Activated CD4-positive, alpha-beta memory T cell treated with anti-CD3 and anti-CD28 coated beads, Interleukin-2, amount 10 ng/mL, durations not matched to agents 7 days and 5 days (primary cell): ENCODE measurements around the gene PSMB4. TPM values are rescaled to one million over a fixed set of nuclear protein-coding genes. Genes with fewer than 3 reads are reported as not detected.
"Not testable (repeated sequence)": the region's sequence is repeated elsewhere in the genome, so short reads cannot be mapped to it uniquely, and the experiment has no call there.

Experiments used
- CTCF ChIA-PET: fragments of 350-600 bp; sonication (Branson Sonifier 250); formaldehyde crosslinking; loops from one replicate; lab custom pipeline; 2021; ENCODE audit warnings: antibody characterized with exemption, inconsistent platforms; lab: Charles Lee
- POLR2A ChIA-PET: fragments of 350-600 bp; sonication (Branson Sonifier 250); formaldehyde crosslinking; loops from one replicate; lab custom pipeline; 2021; ENCODE audit warnings: antibody characterized with exemption; lab: Charles Lee
- DNase-seq: peaks from one replicate; pipeline ENCODE4 v3.0.0-alpha.2; 2020
- H3K27ac Mint-ChIP-seq: one replicate; pipeline ENCODE4 v1.8.0; 2021; ENCODE audit warnings: mild to moderate bottlenecking, mixed read lengths
- H3K27me3 Mint-ChIP-seq: one replicate; pipeline ENCODE4 v1.8.0; 2021; ENCODE audit warnings: mixed read lengths
- H3K36me3 Mint-ChIP-seq: one replicate; pipeline ENCODE4 v1.8.0; 2021; ENCODE audit warnings: low read depth, mixed read lengths
- H3K4me1 Mint-ChIP-seq: one replicate; pipeline ENCODE4 v1.8.0; 2021; ENCODE audit warnings: mixed read lengths
- H3K4me3 Mint-ChIP-seq: one replicate; pipeline ENCODE4 v1.8.0; 2021; ENCODE audit warnings: mild to moderate bottlenecking, mixed read lengths
- H3K9me3 Mint-ChIP-seq: one replicate; pipeline ENCODE4 v1.8.0; 2021; ENCODE audit warnings: mixed read lengths
- total RNA-seq, 2 experiments: library from RNA; stranded (reverse); gene quantifications; one replicate each; pipeline ENCODE4 v1.2.3, GENCODE V29; 2021

Gene PSMB4
- 100 to 1,000 TPM; 280 to 282 TPM for total RNA-seq

DNA sequence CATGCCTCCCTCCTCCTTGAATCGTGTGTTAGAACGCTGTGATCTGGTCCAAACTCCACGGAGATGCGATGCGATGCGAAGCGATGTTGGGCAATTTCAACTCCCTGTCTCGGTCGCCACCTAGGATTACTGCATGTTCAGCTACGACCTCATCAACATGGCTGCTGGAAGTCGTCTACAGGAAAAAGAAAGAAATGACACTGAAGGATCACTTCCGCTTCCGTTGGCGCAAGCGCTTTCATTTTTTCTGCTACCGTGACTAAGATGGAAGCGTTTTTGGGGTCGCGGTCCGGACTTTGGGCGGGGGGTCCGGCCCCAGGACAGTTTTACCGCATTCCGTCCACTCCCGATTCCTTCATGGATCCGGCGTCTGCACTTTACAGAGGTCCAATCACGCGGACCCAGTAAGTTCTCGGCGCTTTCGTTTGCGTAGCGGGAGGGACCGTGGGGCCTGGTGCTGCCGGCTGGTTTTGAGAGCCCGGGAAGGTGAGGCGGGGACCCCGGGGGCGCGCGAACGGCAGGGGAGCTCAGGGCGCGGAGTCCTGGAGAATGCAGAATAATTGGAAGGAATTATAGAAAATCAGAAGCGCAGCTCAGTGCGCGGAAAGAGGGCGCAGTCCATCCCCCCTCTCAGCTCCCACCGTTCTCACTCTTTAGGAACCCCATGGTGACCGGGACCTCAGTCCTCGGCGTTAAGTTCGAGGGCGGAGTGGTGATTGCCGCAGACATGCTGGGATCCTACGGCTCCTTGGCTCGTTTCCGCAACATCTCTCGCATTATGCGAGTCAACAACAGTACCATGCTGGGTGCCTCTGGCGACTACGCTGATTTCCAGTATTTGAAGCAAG lies at the start of gene PSMB4:
TSS of gene PSMB4 (plus strand) at position 250 of the 848 bp plus-strand sequence. CDS start at position 265, 15 bp downstream.
- Mint-ChIP-seq H3K27me3 (no peaks in the 10 kb centered on the region), H3K36me3 (peaks cover 40% of the 10 kb centered on the region), H3K4me1 (peaks cover 35% of the 10 kb centered on the region), H3K9me3 (no peaks in the 10 kb centered on the region), H3K27ac (peak within 1 kb of the TSS; percentile 97), H3K4me3 (peak within 1 kb of the TSS; percentile 89)
- CTCF ChIA-PET, result interaction anchor here (0.5 to 3.1 kb wide), 10 partner anchors 15 to 304 kb away, joined by 3 to 18 read pairs (median 4); partner anchors contain the start of genes PI4KB and ZNF687
- DNase-seq, result peak; percentile 86
- POLR2A ChIA-PET, result interaction anchor here (0.6 to 2.9 kb wide), 29 partner anchors 11 to 593 kb away, joined by 3 to 13 read pairs (median 3); partner anchors contain the start of genes MRPL9, PSMD4, RFX5 and VPS72

DNA sequence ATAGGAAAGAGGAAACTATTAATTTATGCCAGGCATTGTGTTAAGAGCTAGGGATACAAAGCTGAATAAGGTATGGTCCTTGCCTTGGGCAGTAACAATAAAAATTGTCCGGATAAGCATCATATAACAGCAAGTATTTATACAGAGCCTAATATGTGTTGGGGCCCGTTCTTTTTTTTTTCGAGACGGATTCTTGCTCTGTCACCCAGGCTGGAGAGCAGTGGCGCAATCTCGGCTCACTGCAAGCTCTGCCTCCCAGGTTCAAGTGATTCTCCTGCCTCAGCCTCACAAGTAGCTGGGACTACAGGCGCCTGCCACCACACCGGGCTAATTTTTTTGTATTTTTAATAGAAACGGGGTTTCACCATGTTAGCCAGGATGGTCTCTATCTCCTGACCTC lies 49.0 kb upstream of the PSMB4 start:
- Mint-ChIP-seq H3K4me1 (peaks cover 25% of the 10 kb centered on the region), H3K36me3 (peaks cover 24% of the 10 kb centered on the region), H3K9me3 (peaks cover 11% of the 10 kb centered on the region)
- ChIA-PET POLR2A (interaction anchor here (2.0 kb wide), 1 partner anchor 50 kb away, joined by 7 read pairs; the partner anchor contains the start of gene PSMB4), CTCF (interaction anchor here (1.3 to 5.3 kb wide), 2 partner anchors 10 to 49 kb away, joined by 3 to 25 read pairs; no protein-coding TSS in a partner anchor)
- DNase-seq, H3K4me3 Mint-ChIP-seq, H3K27ac Mint-ChIP-seq, H3K27me3 Mint-ChIP-seq: not testable (repeated sequence)

DNA sequence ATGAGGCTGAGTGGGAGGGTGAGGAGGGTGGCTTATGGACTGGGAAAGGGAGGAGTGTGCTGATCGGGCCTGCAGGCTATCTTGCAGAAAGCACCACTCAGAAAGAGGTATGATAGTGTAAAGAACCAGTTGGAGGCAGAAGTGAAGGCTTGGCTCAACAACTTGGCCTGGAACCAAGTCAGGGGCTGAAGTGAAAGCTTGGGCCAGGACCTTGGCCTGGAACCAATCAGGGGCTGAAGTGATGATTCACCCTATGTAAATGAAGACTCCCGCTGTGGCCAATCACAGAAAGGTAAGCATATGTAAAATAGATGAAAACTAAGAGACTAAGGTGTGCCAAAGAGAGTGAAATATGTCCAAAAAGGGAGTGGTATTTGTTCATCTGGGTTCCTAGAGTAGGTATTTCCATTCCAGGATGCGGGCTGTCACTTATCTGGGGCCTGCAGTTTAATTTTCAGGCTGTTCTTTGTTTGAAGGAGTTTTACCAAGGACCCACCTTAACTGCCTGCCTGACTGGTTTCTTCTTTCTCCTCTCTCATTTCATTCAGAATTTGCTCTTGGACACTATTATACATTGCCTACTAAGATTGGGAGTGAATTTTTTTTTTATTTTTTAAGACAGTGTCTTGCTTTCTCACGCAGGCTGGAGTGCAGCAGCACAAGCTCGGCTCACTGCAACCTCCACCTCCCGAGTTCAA lies 47.2 kb upstream of the PSMB4 start:
- peaks cover 2% of the 10 kb centered on the region for H3K27me3 Mint-ChIP-seq
- H3K4me3 Mint-ChIP-seq, result no peak overlapping the region
- ChIA-PET POLR2A (no interaction called here), CTCF (interaction anchor here (5.3 kb wide), 1 partner anchor 12 kb away, joined by 25 read pairs; no protein-coding TSS in a partner anchor)
- H3K9me3 Mint-ChIP-seq, result peaks cover 11% of the 10 kb centered on the region
- peaks cover 10% of the 10 kb centered on the region for H3K4me1 Mint-ChIP-seq
- no peak for DNase-seq
- peaks cover 9% of the 10 kb centered on the region for H3K36me3 Mint-ChIP-seq
- no peak overlapping the region for H3K27ac Mint-ChIP-seq

DNA sequence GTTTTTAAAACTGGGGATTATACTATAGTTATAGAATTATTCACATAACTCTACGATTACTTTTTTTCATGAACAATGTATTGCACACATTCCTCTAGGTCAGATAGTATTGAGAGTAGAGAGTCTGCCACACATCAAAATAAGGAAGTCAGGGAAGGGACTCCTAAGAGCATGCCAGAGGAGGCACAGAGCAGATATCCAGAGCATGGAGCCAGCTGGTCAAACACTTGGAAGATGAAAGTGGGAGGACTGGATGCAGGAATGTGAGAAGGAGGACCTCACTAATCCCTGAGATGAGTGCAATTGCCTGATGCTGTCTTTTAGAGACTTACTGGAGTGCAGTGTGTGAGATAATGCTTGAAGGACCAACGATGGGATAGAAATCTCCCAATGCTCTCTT lies 42.7 kb upstream of the PSMB4 start:
- no peak overlapping the region for H3K4me3 Mint-ChIP-seq
- H3K4me1 Mint-ChIP-seq, result no peaks in the 10 kb centered on the region
- ChIA-PET POLR2A (interaction anchor here (0.7 to 1.2 kb wide), 2 partner anchors 9 to 14 kb away, joined by 3 to 5 read pairs; no protein-coding TSS in a partner anchor), CTCF (interaction anchor here (0.6 to 1.7 kb wide), 2 partner anchors 16 to 23 kb away, joined by 3 to 4 read pairs; no protein-coding TSS in a partner anchor)
- H3K27ac Mint-ChIP-seq, result no peak overlapping the region
- peaks cover 15% of the 10 kb centered on the region for H3K9me3 Mint-ChIP-seq
- H3K27me3 Mint-ChIP-seq, result peaks cover 2% of the 10 kb centered on the region
- H3K36me3 Mint-ChIP-seq, result peaks cover 8% of the 10 kb centered on the region
- DNase-seq, result no peak

DNA sequence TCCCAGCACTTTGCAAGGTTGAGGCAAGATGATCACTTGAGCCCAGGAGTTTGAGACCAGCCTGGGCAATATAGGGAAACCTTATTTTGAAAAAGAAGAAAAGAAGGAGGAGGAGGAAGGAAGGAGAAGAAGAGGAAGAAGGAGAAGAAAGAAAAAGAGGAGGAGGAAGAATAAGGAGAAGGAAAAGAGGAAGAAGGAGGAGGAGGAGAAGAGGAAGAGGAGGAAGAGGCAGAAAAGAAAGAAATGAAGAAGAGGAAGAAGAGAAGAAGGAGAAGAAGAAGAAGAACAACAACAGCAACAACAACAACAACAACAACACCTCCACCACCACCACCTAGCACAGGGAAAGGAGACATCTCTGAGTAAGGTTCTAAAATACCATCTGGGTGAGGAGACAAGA lies 37.5 kb upstream of the PSMB4 start:
- Mint-ChIP-seq H3K4me3 (no peak overlapping the region), H3K36me3 (peaks cover 5% of the 10 kb centered on the region), H3K27me3 (no peaks in the 10 kb centered on the region), H3K4me1 (no peaks in the 10 kb centered on the region), H3K27ac (no peak overlapping the region), H3K9me3 (peaks cover 24% of the 10 kb centered on the region)
- POLR2A ChIA-PET, result no interaction called here
- DNase-seq, result no peak
- CTCF ChIA-PET, result no interaction called here

DNA sequence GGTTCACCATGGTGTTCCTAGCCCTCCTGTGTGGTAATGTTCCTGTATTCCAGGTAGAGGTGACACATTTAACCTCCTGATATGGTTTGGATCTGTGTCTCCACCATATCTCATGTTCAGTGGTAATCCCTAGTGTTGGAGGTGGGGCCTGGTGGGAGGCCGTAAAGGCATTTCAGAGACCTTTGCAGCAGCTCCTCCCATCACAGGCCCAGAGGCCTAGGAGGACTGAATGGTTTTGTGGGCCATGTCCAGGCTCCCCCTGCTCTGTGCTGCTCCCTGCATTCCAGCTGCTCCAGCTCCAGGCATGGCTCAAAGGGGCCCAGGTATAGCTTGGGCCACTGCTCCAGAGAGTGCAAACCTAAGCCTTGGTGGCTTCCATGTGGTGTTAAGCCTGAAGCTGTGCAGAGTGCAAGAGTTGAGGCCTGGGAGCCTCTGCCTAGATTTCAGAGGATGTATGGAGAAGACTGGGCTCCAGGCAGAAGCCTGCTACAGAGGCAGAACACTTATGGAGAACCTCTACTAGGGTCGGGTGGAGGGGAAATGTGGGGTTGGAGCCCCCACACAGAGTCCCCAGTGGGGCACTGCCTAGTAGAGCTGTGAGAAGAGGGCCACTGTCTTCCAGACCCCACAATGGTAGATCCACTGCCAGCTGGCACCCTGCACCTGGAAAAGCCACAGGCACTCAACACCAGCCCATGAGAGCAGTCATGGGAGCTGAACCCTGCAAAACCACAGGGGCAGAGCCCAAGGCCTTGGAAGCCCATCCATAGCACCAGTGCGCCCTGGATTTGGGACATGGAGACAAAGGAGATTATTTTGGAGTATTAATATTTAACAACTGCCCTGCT lies 36.8 kb upstream of the PSMB4 start:
- no peak for DNase-seq
- peaks cover 24% of the 10 kb centered on the region for H3K9me3 Mint-ChIP-seq
- H3K36me3 Mint-ChIP-seq, result peaks cover 5% of the 10 kb centered on the region
- POLR2A ChIA-PET, result no interaction called here
- H3K4me1 Mint-ChIP-seq, result no peaks in the 10 kb centered on the region
- CTCF ChIA-PET, result no interaction called here
- H3K4me3 Mint-ChIP-seq, result no peak overlapping the region
- H3K27ac Mint-ChIP-seq, result no peak overlapping the region
- H3K27me3 Mint-ChIP-seq, result no peaks in the 10 kb centered on the region

DNA sequence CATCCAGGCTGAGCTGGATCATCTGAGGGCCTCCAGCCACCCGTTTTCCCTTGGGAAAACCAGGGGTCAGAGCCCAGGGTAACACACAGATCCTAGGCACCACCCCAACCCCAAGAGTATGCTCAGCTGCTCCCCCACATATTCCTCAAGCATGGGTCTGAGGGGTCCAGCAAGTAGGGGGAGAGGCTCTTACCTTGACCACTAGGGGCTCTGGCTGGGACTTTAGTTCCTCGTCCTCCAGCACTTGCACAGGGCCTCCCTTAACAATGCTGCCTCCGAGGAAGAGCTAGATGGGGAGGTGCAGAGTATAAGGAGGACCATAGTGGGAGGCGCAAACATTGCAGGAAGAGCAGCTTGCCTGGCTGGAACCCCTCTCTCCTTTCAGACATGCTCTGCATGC lies 34.4 kb upstream of the PSMB4 start:
- H3K4me3 Mint-ChIP-seq, result no peak overlapping the region
- H3K27me3 Mint-ChIP-seq, result no peaks in the 10 kb centered on the region
- CTCF ChIA-PET, result interaction anchor here (0.6 kb wide), 1 partner anchor 63 kb away, joined by 4 read pairs; no protein-coding TSS in a partner anchor
- no peak for DNase-seq
- peaks cover 5% of the 10 kb centered on the region for H3K36me3 Mint-ChIP-seq
- POLR2A ChIA-PET, result interaction anchor here (1.1 to 1.3 kb wide), 2 partner anchors 11 to 17 kb away, joined by 3 read pairs; partner anchors contain the start of gene RFX5
- H3K27ac Mint-ChIP-seq, result no peak overlapping the region
- H3K9me3 Mint-ChIP-seq, result peaks cover 24% of the 10 kb centered on the region
- H3K4me1 Mint-ChIP-seq, result no peaks in the 10 kb centered on the region

DNA sequence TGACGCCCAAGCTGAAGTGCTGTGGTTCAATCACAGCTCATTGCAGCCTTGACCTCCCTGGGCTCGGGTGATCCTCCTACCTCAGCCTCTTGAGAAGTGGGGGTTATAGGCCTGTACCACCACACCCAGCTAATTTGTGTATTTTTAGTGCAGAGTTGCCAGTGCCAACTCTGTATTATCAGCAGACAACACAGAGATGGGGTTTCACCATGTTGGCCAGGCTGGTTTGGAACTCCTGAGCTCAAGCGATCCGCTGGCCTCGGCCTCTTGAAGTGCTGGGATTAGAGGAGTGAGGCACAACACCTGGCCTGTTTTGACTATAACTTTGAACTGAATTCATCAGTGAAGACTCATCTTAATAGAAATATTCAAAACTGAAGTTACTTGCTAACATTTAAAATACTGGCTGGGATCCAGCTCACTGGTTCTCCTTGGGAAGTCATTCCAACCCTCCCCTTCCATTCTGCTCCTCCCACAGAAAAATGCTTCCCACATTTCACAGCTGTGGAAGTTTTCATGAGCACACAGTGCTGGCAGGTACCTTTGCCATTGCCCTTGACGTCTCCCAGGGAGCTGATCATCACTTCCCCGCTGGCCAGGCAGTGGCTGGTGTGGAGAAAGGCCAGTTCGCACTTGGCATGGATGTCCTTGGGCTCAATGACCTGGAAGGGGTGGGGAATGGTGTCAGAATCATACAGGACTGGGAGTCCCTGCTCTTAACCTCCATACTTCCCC lies 31.5 kb upstream of the PSMB4 start:
- H3K27me3 Mint-ChIP-seq, result no peaks in the 10 kb centered on the region
- no peak overlapping the region for H3K4me3 Mint-ChIP-seq
- no peaks in the 10 kb centered on the region for H3K4me1 Mint-ChIP-seq
- H3K36me3 Mint-ChIP-seq, result no peaks in the 10 kb centered on the region
- CTCF ChIA-PET, result interaction anchor here (0.6 to 0.9 kb wide), 2 partner anchors 67 to 268 kb away, joined by 3 to 6 read pairs; no protein-coding TSS in a partner anchor
- no peak overlapping the region for H3K27ac Mint-ChIP-seq
- POLR2A ChIA-PET, result no interaction called here
- no peak for DNase-seq
- H3K9me3 Mint-ChIP-seq, result peaks cover 9% of the 10 kb centered on the region

DNA sequence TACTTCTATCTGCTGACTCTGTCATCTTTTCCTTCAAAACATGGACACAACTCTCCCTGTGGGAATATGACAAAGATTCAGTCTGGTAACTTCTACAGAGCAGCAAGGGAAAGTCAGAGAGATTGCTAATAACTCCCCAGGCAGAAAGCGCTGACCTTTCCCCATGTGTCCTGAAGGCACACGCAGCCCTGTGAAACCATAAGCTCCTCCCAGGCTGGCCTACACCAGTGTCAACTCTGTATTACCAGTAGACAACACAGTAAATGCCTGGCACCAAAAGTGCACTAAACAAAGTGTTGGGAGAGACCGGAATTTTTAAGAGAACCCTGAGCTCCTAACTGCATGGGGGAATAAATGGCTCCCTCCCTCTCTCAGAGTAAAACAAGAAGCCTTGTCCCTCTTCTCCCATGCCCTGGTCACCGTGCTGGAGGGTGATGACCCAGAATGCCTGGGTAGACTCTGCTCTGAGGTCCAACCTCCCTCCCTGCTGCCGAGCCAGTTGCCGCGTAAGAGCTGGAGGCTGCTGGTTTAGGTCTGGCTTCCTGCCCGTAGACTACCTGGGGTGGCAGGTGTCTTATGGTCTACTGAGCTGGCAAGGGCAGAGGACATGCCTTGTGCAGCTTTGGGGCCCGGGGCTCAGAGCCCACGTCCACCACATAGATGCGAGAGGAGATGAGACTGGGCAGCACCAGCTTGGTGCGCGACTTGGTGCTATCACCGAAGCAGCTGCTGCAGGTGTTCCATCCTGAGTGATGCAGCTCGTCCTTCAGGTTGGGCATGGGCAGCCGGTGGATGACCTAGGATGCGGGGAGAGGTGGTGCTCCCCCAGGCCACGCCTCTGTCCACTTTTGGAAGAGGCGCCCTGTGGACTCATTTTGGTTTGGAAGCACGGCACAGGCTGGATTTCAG lies 30.7 kb upstream of the PSMB4 start:
- Mint-ChIP-seq H3K27ac (no peak overlapping the region), H3K4me3 (no peak overlapping the region), H3K4me1 (no peaks in the 10 kb centered on the region), H3K27me3 (no peaks in the 10 kb centered on the region), H3K36me3 (no peaks in the 10 kb centered on the region), H3K9me3 (peaks cover 2% of the 10 kb centered on the region)
- POLR2A ChIA-PET, result no interaction called here
- DNase-seq, result no peak
- CTCF ChIA-PET, result interaction anchor here (0.7 to 0.9 kb wide), 2 partner anchors 28 to 68 kb away, joined by 3 read pairs; no protein-coding TSS in a partner anchor

DNA sequence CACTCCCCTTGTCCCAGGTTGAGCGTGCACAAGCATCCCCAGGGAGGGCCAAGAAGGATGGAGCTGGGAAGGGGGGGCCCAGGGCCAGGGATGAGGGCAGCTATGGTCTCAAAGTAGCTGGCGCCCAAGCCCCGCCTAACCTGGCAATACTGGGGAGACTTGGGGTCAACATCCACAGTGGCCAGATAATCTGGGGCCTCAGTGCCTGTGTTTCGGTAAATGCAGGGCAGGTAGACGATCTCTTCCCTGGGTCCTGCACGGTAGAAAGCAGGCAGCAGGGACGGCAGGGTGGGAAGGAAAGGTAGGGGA lies 30.1 kb upstream of the PSMB4 start:
- POLR2A ChIA-PET, result no interaction called here
- Mint-ChIP-seq H3K9me3 (no peaks in the 10 kb centered on the region), H3K27ac (no peak overlapping the region), H3K36me3 (no peaks in the 10 kb centered on the region), H3K4me1 (no peaks in the 10 kb centered on the region), H3K4me3 (no peak overlapping the region), H3K27me3 (no peaks in the 10 kb centered on the region)
- no peak for DNase-seq
- CTCF ChIA-PET, result no interaction called here

DNA sequence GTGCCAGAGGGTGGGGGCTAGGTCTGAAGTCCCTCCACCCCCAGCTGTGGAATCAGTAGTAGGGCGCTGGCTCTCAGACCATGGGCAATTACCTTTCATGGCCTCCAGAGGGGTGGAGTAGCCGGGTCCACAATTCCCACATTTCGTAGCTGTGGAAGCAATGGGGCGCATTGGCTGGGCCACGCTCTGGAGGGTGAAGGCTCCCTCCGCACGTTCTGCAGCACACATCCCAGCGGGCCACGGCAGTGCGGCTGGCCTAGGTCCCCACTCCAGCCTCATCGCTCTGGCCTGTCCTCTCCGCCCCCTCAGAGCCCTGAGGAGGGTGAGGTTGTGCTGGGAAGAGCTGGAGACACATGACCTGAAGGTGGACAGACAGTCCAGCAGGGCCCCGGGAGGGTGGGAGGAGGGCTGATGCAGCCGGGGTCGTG lies 29.7 kb upstream of the PSMB4 start:
- DNase-seq, result no peak
- no peaks in the 10 kb centered on the region for H3K9me3 Mint-ChIP-seq
- ChIA-PET CTCF (no interaction called here), POLR2A (no interaction called here)
- H3K27me3 Mint-ChIP-seq, result no peaks in the 10 kb centered on the region
- no peak overlapping the region for H3K27ac Mint-ChIP-seq
- no peak overlapping the region for H3K4me3 Mint-ChIP-seq
- no peaks in the 10 kb centered on the region for H3K36me3 Mint-ChIP-seq
- no peaks in the 10 kb centered on the region for H3K4me1 Mint-ChIP-seq
